NCI-H187 treated with DMSO at 0.1 percent for 48 hours (cell line): ENCODE data around the gene MET.
"Not testable (repeated sequence)": the region's sequence is repeated elsewhere in the genome, so short reads cannot be mapped to it uniquely, and the experiment has no call there.

Experiments
- DNase-seq: peaks from one replicate; lab custom pipeline; 2025; lab: John Stamatoyannopoulos, UW

Gene MET

GRCh38 chr7:116810267-116811116 lies 138.5 kb downstream of the MET start:
- no peak for DNase-seq

GRCh38 chr7:116811768-116812167 lies 139.8 kb downstream of the MET start:
- DNase-seq: no peak

DNA sequence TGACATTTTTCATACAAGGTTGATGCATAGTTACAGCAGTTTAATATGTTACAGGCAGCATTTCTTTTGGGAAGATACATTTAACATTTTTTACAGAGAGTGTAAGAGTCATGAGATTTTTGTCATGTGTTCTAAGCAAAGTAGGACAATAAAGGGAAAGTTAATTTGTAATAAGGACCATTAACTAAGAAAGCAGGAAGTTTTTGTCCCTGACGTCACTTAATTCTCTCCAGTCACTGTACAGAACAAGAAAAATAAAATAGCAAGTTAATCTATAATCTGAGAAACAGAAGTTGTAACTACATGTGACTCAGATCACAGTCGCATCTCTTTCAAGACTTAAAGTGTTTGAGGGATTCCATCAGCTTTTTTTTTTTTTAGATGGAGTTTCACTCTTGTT lies 140.9 kb downstream of the MET start:
- DNase-seq: no peak

GRCh38 chr7:116813371-116813770 lies 141.4 kb downstream of the MET start:
- not testable (repeated sequence) for DNase-seq

DNA sequence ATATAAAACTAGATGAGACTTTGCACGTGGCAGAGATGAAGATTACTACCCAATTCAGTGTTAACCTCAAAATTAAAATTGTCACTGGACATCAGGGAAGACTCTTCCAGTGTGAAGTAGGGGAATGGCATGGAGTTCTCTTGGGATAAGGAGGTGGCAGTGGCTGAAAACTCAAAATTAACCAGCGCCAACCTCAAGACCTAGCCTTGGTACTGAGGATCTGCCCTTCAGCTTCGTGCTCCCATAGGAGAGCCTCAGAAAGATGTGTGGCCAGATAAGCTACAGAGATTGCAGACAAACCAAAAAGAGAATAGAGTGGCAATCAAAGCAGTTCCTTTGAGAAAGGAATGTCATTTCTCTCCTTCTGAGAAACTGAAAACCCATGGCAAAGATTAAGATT lies 143.0 kb downstream of the MET start:
- DNase-seq: no peak

DNA sequence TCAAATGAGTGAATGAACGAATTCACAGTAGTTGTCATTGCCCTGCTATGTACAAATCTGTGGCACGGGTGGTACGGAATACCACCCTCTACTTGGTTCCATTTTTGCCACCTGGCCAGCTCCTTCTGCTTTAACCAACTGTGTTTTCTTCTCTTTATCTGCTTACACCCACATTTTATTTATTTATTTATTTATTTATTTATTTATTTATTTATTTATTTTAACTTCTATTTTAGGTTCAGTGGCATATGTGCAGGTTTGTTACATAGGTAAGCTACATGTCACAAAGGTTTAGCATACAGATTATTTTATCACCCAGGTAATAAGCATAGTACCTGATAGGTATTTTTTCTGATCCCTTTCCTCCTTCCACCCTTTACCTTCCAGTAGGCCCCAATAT lies 148.2 kb downstream of the MET start:
- DNase-seq: no peak

DNA sequence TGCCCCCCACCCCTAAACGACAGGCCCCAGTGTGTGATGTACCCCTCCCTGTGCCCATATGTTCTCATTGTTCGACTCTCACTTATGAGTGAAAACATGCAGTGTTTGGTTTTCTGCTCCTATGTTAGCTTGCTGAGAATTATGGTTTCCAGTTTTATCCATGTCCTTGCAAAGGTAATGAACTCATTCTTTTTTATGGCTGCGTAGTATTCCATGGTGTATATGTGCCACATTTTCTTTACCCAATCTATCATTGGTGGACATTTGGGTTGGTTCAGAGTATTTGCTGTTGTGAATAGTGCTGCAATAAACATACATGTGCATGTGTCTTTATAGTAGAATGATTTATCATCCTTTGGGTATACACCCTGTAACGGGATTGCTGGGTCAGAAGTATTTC lies 149.7 kb downstream of the MET start:
- not testable (repeated sequence) for DNase-seq

DNA sequence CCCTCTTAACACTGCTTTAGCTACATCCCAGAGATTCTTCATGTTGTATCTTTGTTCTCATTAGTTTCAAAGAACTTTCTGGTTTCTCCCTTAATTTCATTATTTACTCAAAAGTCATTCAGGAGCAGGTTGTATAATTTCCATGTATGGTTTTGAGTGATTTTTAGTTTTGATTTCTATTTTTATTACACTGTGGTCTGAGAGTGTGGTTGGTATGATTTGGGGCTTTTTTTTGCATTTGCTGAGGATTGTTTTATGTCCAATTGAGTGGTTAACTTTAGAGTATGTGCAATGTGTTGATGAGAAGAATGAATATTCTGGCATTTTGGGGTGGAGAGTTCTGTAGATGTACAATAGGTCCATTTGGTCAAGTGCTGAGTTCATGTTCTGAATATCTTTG lies 152.5 kb downstream of the MET start:
- DNase-seq: no peak

GRCh38 chr7:116828281-116828680 lies 156.3 kb downstream of the MET start:
- DNase-seq: no peak

DNA sequence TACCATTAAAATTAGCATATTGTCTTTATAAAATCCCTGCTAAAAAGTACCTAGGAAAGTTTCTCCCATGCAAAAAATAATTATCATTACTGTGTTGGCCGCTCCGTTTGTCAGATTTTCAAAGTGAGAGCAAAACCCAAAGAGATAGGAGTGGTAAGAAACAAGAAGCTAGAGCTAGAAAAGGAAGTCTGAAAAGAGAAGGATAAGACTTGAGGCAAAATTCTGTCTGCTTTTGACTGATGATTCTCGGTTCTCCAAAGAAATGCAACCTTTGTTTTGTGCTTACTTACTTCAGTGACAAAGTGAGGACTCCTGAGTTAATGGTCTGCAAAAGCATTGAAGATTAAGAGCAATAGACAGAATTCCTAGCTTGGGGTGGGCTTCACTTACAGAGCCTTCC lies 157.0 kb downstream of the MET start:
- no peak for DNase-seq

DNA sequence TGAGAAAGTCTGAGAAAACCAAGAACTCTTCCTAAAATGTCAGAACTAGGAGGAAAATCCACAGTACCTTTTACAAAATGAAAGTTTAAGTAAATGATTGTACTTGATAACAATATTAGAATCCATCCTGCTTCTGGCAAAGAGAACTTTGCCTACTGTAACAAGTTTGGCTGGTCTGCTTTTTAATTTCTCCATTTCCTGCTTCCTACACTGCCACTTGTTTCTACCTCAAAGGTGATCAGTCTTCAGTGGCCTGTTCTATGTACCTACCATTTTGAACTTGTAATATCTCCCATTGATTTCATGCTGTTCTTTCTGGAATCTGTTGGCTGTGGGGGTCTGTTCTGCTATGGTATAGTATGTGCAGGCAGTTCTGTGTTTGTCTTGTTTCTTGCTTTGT lies 157.5 kb downstream of the MET start:
- DNase-seq: no peak

- DNase-seq: no peak
Measured at GRCh38 chr7:116832692-116833091, 160.7 kb downstream of the MET start.

DNA sequence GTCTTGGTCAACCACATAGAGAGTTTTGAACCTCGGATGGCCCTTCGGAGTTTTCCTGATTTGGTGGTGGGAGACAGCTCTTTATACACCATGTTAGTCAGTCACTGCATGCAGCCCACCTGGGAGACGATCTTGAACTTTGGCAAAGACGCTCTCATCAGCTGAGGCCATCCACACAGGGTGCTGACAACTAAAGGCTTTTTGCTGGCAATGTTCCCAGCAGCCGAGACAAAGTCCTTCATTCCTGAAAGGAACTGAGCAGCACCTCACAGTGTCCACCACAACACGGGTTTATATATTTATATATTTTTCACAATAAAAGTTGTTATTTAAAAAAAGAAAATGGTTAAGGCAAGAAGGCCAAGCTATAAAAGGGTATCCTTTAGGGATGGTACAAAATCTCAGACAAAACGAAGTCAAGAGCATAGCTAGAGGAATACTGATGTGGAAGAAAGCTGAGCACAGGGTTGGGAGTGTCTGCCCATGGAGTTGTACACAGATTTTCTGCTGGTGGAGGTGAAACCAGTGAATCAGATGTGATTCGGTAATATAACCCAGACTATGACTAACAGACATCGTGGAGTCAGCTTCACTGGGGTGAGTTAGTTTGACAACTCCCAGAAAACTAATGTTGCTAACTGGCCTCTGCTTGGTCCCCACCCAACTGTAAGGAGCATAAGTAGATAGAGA lies 163.0 kb downstream of the MET start:
- no peak for DNase-seq

DNA sequence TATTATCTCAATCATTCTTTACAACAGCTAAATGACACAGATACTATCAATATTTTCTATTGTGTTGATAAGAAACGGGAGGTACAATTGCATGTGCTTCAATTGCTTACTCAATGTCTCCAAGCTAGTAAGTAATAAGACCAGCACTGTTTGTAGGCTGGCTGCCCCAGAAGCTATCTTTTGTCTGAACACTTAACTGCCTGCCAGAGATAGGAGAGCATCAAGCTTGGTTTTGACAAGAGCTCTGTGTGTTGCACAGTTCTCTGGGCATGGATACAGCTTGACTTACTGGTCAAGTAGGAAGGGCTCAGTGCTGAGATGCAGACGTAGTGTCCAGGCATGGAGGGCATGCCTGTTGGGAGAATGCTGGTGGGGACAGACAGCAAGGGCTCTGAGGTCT lies 164.1 kb downstream of the MET start:
- no peak for DNase-seq

- no peak for DNase-seq
Measured at GRCh38 chr7:116836911-116837310, 164.9 kb downstream of the MET start.

DNA sequence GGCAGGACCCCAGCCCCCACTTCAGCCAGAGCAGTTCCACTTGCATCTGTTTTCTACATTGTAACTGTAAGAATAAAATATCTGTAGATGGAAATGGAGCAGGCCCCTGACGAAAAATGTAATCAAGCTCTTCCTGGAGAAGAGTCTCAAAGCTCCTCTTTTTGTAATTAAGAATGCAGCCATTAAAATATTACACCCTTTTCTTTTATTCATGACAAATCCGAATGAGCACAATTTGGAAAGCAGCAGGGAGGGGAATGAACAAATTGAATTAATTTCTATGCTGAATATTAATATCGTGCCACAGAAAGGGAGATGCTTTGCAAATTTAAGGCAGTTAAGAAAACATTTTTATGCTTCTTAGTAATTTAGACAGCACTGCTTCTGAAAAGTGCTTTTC lies 165.6 kb downstream of the MET start:
- DNase-seq: no peak

DNA sequence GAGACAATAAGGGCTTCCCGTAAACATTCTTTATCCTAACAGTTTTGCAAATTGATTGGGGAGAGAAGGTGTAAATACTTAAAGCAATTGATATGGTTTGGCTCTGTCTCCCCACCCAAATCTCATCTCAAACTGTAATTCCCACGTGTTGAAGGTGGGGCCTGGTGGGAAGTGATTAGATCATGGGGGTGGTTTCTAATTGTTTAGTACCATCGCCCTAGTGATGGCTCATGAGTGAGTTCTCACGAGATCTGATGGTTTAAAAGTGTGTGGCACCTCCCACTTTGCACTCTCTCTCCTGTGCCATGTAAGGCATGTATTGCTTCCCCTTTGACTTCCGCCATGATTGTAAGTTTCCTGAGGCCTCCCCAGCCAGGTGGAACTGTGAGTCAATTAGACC lies 168.3 kb downstream of the MET start:
- DNase-seq: no peak

DNA sequence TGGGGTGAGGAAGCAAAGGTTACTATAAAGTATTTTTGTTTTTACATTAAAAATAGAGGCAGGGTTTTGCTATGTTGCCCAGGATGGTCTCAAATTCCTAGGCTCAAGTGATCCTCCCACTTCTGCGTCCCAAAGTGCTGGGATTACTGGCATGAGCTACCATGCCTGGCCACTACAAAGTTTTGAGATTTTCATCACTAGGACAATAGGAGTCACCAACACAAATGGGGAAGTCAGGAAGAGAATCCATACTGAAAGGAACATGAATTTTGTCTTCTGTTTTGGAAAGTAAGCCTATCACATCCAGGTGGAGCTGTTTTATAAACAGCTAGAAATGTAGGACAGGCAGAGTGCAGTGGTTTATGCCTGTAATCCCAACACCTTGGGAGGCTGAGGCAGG lies 170.4 kb downstream of the MET start:
- no peak for DNase-seq

- DNase-seq: no peak
Measured at GRCh38 chr7:116843378-116843777, 171.4 kb downstream of the MET start.
